Calu3 (cell line): ENCODE results near the gene FIP1L1. TPM values are rescaled to one million over a fixed set of nuclear protein-coding genes. Genes with fewer than 3 reads are reported as not detected.
A peak's percentile ranks its signal among the peaks of the same experiment; 100 is the strongest.

Experiments used
- BruUV-seq: library from RNA; stranded (reverse); fragments of 400-500 nt; replicated peaks from 2 replicates; lab custom pipeline; 2021; lab: Mats Ljungman, UMichigan
- CTCF ChIA-PET: fragments of 300-600 bp; sonication (Branson Sonifier 250); formaldehyde crosslinking; loops from one replicate; lab custom pipeline; 2022; ENCODE audit warnings: antibody characterized with exemption; lab: Charles Lee
- DNase-seq: peaks from one replicate; pipeline ENCODE4 v3.0.0; 2022
- H3K27ac Mint-ChIP-seq: one replicate; pipeline ENCODE4 v1.8.0; 2022; ENCODE audit warnings: mixed read lengths; ENCODE audit not compliant: unreplicated experiment
- H3K27me3 Mint-ChIP-seq: one replicate; pipeline ENCODE4 v1.8.0; 2022; ENCODE audit warnings: mixed read lengths; ENCODE audit not compliant: unreplicated experiment
- H3K36me3 Mint-ChIP-seq: one replicate; pipeline ENCODE4 v1.8.0; 2022; ENCODE audit warnings: mild to moderate bottlenecking, moderate library complexity, mixed read lengths; ENCODE audit not compliant: insufficient read depth, unreplicated experiment
- H3K4me1 Mint-ChIP-seq: one replicate; pipeline ENCODE4 v1.8.0; 2022; ENCODE audit warnings: mild to moderate bottlenecking, low read depth, mixed read lengths; ENCODE audit not compliant: unreplicated experiment
- H3K4me3 Mint-ChIP-seq: one replicate; pipeline ENCODE4 v1.8.0; 2022; ENCODE audit warnings: mild to moderate bottlenecking, low read depth, moderate library complexity, mixed read lengths; ENCODE audit not compliant: unreplicated experiment
- H3K9me3 Mint-ChIP-seq: one replicate; pipeline ENCODE4 v1.8.0; 2022; ENCODE audit warnings: low read depth, mixed read lengths; ENCODE audit not compliant: unreplicated experiment
- CTCF ChIP-seq: fragments of 200-600 bp; IDR thresholded peaks from one replicate; pipeline ENCODE4 v1.8.0; 2022; ENCODE audit warnings: antibody characterized with exemption; ENCODE audit not compliant: unreplicated experiment
- intact Hi-C: fragments of 100-400 bp; cut with micrococcal nuclease; formaldehyde crosslinking; loops from one replicate; pipeline ENCODE4 v1.10.0; 2022; ENCODE audit not compliant: unreplicated experiment
- total RNA-seq: library from RNA; stranded (reverse); gene quantifications from 2 replicates; pipeline ENCODE4 v1.2.3, GENCODE V29; 2022

The FIP1L1 gene
- total RNA-seq, 1 experiment from 2014 or later: 56.3 TPM

GRCh38 chr4:53365486-53366300 is 11.7 kb upstream of the FIP1L1 start, which contains the start of gene SCFD2:
Gene SCFD2, minus strand, starts transcription at chr4:53366061.
- peaks cover 33% of the 10 kb centered on the region for H3K27me3 Mint-ChIP-seq
- intact Hi-C loops: loop anchor here (1.0 kb wide), 1 partner anchor 12 kb away; the partner anchor contains the start of gene FIP1L1

GRCh38 chr4:53366301-53366716 is 11.1 kb upstream of the FIP1L1 start:
- intact Hi-C loops: loop anchor here (1.0 kb wide), 1 partner anchor 11 kb away; the partner anchor contains the start of gene FIP1L1
- Mint-ChIP-seq H3K27me3 (peaks cover 39% of the 10 kb centered on the region), H3K9me3 (no peaks in the 10 kb centered on the region), H3K27ac (peak overlapping the region; percentile 84), H3K36me3 (peaks cover 19% of the 10 kb centered on the region), H3K4me3 (peak overlapping the region; percentile 85), H3K4me1 (peaks cover 21% of the 10 kb centered on the region)
- BruUV-seq: no TSS peak
- DNase-seq: no peak
- CTCF ChIA-PET: no interaction called here
- TF ChIP-seq CTCF: no peak

More at GRCh38 chr4:53365486-53366300, 11.7 kb upstream of the FIP1L1 start, which contains the start of gene SCFD2:
- Mint-ChIP-seq H3K9me3 (no peaks in the 10 kb centered on the region), H3K27ac (peak within 1 kb of the TSS; percentile 84), H3K4me3 (peak within 1 kb of the TSS; percentile 85), H3K4me1 (peaks cover 21% of the 10 kb centered on the region), H3K36me3 (peaks cover 19% of the 10 kb centered on the region)
- TF ChIP-seq CTCF: no peak
- BruUV-seq: TSS peak; percentile 50
- CTCF ChIA-PET: no interaction called here
- peak; percentile 91 for DNase-seq

GRCh38 chr4:53367721-53368120 is 9.7 kb upstream of the FIP1L1 start:
- CTCF ChIA-PET: no interaction called here
- Mint-ChIP-seq H3K4me1 (peaks cover 10% of the 10 kb centered on the region), H3K9me3 (no peaks in the 10 kb centered on the region), H3K27ac (no peak overlapping the region), H3K27me3 (peaks cover 45% of the 10 kb centered on the region), H3K4me3 (no peak overlapping the region), H3K36me3 (peaks cover 19% of the 10 kb centered on the region)
- intact Hi-C loops: no loop called here
- TF ChIP-seq CTCF: no peak
- BruUV-seq: no TSS peak
- DNase-seq: no peak

GRCh38 chr4:53371049-53371448 is 6.4 kb upstream of the FIP1L1 start:
- peaks cover 7% of the 10 kb centered on the region for H3K4me1 Mint-ChIP-seq
- no peak overlapping the region for H3K27ac Mint-ChIP-seq
- no peak for DNase-seq
- peaks cover 8% of the 10 kb centered on the region for H3K36me3 Mint-ChIP-seq
- no peak for TF ChIP-seq CTCF
- no TSS peak for BruUV-seq
- H3K9me3 Mint-ChIP-seq: no peaks in the 10 kb centered on the region
- intact Hi-C loops: loop anchor here (10.0 kb wide), 1 partner anchor 176 kb away; no protein-coding TSS in a partner anchor
- no peak overlapping the region for H3K4me3 Mint-ChIP-seq
- CTCF ChIA-PET: no interaction called here
- H3K27me3 Mint-ChIP-seq: peaks cover 45% of the 10 kb centered on the region
